ENCODE measurements around the gene ANO1. TPM values are rescaled to one million over a fixed set of nuclear protein-coding genes. Genes with fewer than 3 reads are reported as not detected.

The ANO1 gene
- total RNA-seq, 1 donor from 2014 or later = 1.2 TPM

DNA sequence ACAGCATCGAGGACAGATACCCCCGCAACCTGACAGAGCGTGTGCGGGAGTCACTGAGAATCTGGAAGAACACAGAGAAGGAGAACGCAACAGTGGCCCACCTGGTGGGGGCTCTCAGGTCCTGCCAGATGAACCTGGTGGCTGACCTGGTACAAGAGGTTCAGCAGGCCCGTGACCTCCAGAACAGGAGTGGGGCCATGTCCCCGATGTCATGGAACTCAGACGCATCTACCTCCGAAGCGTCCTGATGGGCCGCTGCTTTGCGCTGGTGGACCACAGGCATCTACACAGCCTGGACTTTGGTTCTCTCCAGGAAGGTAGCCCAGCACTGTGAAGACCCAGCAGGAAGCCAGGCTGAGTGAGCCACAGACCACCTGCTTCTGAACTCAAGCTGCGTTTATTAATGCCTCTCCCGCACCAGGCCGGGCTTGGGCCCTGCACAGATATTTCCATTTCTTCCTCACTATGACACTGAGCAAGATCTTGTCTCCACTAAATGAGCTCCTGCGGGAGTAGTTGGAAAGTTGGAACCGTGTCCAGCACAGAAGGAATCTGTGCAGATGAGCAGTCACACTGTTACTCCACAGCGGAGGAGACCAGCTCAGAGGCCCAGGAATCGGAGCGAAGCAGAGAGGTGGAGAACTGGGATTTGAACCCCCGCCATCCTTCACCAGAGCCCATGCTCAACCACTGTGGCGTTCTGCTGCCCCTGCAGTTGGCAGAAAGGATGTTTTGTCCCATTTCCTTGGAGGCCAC, 128.3 kb downstream of the ANO1 start:
- no peak overlapping the region for H3K4me3 ChIP-seq (ENCODE audit: low read depth, low read length)
- TF ChIP-seq, protein P1, sequence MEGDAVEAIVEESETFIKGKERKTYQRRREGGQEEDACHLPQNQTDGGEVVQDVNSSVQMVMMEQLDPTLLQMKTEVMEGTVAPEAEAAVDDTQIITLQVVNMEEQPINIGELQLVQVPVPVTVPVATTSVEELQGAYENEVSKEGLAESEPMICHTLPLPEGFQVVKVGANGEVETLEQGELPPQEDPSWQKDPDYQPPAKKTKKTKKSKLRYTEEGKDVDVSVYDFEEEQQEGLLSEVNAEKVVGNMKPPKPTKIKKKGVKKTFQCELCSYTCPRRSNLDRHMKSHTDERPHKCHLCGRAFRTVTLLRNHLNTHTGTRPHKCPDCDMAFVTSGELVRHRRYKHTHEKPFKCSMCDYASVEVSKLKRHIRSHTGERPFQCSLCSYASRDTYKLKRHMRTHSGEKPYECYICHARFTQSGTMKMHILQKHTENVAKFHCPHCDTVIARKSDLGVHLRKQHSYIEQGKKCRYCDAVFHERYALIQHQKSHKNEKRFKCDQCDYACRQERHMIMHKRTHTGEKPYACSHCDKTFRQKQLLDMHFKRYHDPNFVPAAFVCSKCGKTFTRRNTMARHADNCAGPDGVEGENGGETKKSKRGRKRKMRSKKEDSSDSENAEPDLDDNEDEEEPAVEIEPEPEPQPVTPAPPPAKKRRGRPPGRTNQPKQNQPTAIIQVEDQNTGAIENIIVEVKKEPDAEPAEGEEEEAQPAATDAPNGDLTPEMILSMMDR (conservative IDR thresholded peaks at IDR 0.05; ENCODE audit: low read depth, low read length) = no peak
- DNase-seq (ENCODE audit: low read depth) = no peak

DNA sequence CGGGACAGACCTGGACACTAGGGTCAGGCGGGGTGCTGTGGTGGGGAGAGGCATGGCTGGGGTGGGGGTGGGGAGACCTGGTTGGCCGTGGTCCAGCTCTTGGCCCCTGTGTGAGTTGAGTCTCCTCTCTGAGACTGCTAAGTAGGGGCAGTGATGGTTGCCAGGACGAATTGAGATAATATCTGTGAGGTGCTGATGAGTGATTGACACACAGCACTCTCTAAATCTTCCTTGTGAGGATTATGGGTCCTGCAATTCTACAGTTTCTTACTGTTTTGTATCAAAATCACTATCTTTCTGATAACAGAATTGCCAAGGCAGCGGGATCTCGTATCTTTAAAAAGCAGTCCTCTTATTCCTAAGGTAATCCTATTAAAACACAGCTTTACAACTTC, 128.9 kb downstream of the ANO1 start:
- no peak for DNase-seq (ENCODE audit: low read depth)
- TF ChIP-seq, protein P1 (conservative IDR thresholded peaks at IDR 0.05; ENCODE audit: low read depth, low read length) = no peak
- H3K4me3 ChIP-seq (ENCODE audit: low read depth, low read length) = no peak overlapping the region

DNA sequence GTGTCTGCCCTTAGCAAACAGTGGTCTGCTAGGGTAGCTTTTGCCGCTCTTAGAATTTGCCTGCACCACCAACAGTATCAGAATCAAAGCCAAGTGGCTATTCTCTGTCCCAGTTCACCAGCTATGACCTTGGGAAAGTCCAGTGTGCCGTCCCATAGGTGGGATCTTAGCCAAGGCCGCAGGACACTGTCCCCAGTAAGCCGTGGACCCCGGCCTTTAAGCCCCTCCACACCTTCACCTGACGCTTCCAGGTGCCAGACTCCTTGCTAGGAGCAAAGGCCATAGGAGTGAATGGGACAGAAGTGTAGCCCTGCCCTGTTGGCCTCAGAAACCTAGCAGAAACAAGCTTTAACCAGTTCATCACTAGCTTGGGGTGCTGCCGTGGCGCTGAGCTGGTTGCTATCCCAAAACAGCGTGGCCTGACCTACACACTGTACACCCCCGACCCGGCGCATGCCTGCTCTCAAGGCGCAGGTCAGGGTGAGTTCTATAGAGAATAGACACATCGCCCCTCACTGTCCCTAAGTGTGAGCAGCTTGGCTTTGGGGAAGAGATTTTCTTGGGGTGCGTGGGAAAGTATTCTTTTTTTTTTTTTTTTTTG, 129.5 kb downstream of the ANO1 start:
- TF ChIP-seq, protein P1 (conservative IDR thresholded peaks at IDR 0.05; ENCODE audit: low read depth, low read length) = no peak
- H3K4me3 ChIP-seq (ENCODE audit: low read depth, low read length) = no peak overlapping the region
- no peak for DNase-seq (ENCODE audit: low read depth)

DNA sequence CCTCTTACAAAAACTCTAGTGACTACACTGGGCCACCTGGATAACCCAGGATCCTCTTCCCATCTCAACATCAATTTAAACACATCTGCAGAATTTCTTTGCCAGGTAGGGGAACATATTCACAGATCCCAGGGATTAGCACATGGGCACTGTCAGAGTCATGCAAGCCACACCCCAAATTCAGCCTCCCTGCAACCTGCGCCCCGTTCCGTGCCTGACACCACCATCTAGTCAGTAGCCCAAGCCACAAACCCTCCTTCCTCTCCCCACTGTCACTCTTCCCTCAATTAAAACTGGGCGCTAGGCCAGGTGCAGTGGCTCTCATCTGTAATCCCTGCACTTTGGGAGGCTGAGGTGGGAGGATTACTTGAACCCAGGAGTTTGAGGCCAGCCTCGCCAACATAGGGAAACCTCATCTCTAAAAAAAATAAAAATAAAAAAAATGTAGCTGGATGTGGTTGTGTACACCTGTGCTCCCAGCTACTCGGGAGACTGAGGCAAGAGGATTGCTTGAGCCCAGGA, 131.3 kb downstream of the ANO1 start:
- TF ChIP-seq, protein P1 (conservative IDR thresholded peaks at IDR 0.05; ENCODE audit: low read depth, low read length) = no peak
- no peak overlapping the region for H3K4me3 ChIP-seq (ENCODE audit: low read depth, low read length)
- DNase-seq (ENCODE audit: low read depth) = no peak

DNA sequence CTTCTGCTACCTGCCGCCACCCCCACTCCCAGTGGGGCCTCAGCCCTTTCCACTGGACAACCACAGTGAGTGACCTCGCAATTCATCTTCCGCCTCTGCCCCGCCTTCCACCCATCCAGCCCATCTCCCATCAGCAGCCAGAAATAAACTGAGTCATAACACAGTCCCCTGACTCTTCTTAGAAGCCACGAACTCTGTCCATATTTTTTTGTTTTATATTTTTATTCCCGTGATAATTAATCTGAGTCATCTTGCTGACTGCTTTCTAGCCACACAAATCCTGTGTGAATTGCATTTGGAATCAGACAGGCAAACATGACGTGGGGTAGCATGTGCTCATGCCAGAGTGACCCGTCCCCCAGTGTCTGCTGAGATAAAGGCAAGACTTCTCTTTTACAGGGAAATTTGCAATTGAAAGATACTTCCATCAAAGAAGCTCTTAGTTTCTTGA, 132.0 kb downstream of the ANO1 start:
- no peak for DNase-seq (ENCODE audit: low read depth)
- H3K4me3 ChIP-seq (ENCODE audit: low read depth, low read length) = no peak overlapping the region
- TF ChIP-seq, protein P1 (conservative IDR thresholded peaks at IDR 0.05; ENCODE audit: low read depth, low read length) = no peak

DNA sequence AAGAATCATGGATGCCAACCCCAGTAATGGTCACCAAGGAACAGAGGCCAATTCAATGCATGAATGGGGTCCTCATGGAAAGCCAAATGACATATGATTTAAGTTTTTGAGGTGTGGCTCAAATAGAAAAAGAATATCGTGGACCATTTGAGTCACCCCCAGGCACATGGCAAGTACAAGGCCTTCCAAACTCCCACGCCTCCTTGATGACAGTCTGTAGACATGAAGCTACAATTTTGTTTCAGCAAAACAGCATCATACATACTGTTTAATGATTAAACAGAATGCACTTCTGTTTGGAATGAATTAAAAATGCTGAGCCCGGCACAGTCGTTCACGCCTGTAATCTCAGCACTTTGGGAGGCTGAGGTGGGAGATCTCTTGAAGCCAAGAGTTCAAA, 132.4 kb downstream of the ANO1 start:
- TF ChIP-seq, protein P1 (conservative IDR thresholded peaks at IDR 0.05; ENCODE audit: low read depth, low read length) = no peak
- H3K4me3 ChIP-seq (ENCODE audit: low read depth, low read length) = no peak overlapping the region
- no peak for DNase-seq (ENCODE audit: low read depth)

All from epithelial cell of proximal tubule (primary cell).